Measurements from ENCODE around the gene METAP1D. TPM values are rescaled to one million over a fixed set of nuclear protein-coding genes. Genes with fewer than 3 reads are reported as not detected.

METAP1D gene
- total RNA-seq, 1 experiment from 2014 or later, result 22.9 TPM

DNA sequence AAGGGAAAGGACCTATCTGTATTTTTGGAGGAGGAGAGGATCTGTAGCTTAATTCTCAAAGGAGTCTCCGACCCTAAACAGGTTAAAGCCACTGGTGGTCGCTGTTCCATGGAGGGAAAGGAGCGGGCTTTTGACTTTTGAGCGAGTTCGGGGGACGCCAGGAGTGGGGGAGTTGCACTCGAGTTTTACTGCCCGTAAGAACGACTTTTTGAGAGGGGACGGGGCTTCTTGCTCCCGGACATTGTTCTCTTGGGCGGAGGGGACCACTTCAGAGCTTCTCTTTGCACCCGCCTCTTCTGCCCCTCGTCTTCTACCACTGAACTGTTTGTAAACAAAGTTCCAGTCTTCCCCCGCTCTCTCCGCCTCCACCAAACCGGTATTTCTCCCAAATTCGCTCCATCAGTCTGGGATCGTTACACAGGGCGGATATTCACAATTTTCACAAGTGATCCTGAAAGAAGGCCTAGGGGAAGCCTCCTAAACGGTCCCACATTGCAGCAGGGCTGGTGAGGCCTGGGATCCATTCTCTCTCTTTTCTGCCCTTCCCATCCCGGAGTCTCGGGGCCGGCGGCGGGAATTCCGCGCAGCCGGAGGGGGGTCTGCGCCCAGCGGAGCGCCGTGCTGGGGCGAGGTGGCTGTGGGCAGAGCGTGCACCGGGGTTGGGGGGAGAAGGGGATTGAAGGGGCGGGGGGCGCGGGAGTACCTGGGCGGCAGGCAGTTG, 96.3 kb downstream of the METAP1D start:
- in situ Hi-C loops (cut with HindIII; ENCODE audit: low pct_unique_long_range_greater_than_20kb, low sequenced_read_pairs), result no loop called here
- DNase-seq (ENCODE audit: low read depth), result peak; percentile 41

GRCh38 chr2:172096626-172097547, 97.1 kb downstream of the METAP1D start:
- DNase-seq (ENCODE audit: low read depth), result peak; percentile 82

DNA sequence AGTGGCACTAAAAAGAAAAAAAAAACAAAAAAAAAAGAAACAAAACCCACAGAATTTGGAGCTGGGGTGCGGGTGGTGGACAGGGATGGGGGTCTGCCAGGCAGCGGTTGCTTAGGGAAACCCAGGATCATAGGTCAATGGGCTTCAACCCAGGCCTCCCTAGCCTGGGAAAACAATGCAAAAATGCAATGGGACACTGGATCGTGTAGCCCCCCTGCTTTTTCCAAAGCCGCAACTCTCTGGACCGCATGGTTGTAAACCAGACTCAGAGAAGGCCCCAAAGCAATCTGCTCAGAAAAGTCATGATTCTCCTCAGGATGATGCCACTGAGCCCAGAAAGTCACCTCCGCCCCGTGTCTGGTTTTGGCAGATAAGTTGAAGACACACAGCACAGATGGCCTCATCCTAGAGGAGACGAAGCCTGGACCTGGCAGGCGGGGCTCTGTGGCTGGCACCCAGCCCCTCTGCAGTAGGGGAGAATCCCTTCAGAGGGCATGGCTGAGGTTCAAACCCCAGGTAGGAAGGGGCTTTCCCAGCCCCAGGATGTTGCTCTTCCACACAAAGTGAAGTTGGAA, 97.9 kb downstream of the METAP1D start:
- DNase-seq (ENCODE audit: low read depth), result peak; percentile 70
- in situ Hi-C loops (cut with HindIII; ENCODE audit: low pct_unique_long_range_greater_than_20kb, low sequenced_read_pairs), result no loop called here

More at GRCh38 chr2:172096626-172097547, 97.1 kb downstream of the METAP1D start:
- in situ Hi-C loops (cut with HindIII; ENCODE audit: low pct_unique_long_range_greater_than_20kb, low sequenced_read_pairs), result no loop called here

GRCh38 chr2:172098287-172098649, 98.5 kb downstream of the METAP1D start:
- in situ Hi-C loops (cut with HindIII; ENCODE audit: low pct_unique_long_range_greater_than_20kb, low sequenced_read_pairs), result no loop called here
- DNase-seq (ENCODE audit: low read depth), result no peak

DNA sequence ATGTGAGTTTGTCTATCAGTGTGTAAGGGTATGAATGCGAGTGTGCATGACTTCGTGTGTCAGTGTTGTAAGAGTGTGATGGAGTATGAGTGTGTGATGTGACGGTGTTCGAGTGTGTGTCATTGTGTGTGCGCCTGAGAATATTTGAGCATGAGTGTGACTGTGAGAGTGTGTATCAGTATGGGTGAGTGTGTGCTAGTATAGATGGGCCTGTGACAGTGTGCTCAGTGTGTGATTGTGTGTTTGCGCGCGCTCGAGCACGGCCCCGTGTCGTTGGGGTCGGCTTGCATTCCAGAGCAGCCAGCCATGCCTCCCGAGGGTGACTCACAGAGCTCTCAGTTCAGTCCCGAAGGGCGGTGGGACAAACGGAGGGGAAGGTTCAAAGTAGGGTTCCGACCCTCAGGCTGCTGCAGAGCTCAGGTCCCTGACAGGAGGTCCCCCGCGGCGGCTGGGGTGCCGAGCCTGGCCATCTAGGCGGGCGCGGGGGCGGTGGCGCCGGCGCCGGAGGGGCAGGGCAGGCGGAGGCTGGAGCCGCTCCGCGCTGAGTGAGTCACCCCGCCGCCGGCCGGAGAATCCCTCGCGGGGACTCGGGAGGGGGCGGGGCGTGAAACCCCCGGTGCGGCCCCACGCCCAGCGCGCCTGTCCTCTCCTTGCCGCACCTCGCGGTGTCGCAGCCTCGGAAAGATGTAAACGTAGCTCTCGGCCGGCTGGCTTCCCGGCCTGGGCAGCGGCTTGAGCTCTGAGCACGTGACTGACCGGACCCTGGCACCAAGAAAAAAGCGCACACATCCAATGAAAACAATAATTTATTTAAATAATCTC, 99.1 kb downstream of the METAP1D start:
- in situ Hi-C loops (cut with HindIII; ENCODE audit: low pct_unique_long_range_greater_than_20kb, low sequenced_read_pairs), result no loop called here
- peak; percentile 94 for DNase-seq (ENCODE audit: low read depth)

DNA sequence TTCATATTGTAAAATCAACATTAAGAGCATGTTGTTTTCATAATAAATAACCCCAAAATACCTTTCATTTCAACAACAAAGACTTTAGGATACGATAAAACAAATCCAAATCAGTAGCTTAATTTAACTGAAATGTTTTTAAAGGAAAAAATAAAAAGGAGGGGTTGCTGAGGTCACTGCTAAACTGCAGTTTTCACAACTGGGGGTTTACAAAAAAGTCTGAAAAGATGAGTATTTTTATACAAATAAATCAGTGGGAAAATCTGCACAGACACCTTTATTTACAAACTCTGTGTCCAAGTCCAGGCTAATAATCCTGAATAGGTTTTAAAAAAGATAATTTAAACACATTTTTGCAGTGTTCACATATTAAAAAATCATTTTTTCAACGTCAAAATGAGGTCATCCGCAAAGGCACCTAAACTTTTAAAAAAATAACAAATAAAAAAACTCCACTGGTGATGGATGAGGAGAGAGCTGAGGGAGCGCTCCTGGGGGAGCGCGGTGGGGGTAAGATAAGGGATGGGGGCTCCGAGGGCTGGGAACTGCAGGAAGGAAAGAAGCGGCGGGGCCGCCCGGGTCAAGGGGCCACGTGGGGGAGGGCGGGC, 99.8 kb downstream of the METAP1D start:
- no peak for DNase-seq (ENCODE audit: low read depth)
- in situ Hi-C loops (cut with HindIII; ENCODE audit: low pct_unique_long_range_greater_than_20kb, low sequenced_read_pairs), result no loop called here

- no peak for DNase-seq (ENCODE audit: low read depth)
- in situ Hi-C loops (cut with HindIII; ENCODE audit: low pct_unique_long_range_greater_than_20kb, low sequenced_read_pairs), result no loop called here
Observed at GRCh38 chr2:172100080-172100934, 100.6 kb downstream of the METAP1D start.

DNA sequence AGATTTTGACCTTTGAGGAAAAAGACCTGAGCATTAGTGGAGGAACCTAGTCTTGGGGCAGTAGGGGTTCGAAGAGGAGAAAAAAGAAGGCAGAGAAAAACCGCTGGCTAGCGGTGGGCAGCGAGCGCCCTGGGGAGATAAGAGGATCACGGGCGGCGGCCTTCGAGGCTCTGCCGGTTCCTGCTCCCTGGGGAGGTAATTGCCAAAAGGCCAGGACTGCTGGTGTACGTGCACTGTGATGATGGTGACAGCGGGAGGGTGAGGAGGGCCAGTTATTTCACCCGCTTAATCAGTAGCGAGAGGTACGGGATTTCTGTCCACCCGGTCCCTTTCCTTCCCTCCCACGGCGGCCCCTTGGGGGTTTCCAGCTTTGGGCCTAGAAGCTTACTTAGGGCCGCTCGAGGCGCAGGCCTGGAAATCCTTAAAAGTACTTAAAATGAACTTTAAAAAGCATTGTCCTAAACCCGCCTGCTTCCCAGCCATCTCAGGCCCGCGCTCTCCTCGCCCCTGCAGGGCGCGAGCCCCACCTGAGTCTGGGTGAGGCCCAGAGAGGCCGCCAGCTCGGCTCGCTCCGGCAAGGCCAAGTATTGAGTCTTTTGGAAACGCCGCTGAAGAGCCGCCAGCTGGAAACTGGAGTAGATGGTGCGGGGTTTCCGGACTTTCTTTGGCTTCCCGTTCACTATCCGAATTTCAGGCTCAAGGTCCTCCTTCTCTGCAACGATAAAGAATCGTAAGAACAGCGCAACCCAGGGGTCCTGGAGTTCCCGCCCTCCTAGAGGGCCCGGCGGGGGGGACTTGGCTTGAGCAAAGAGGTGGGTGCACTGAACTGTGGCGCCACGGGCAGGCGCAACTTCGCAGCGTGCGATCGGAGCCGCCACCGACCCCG, 101.4 kb downstream of the METAP1D start:
- in situ Hi-C loops (cut with HindIII; ENCODE audit: low pct_unique_long_range_greater_than_20kb, low sequenced_read_pairs), result no loop called here

DNA sequence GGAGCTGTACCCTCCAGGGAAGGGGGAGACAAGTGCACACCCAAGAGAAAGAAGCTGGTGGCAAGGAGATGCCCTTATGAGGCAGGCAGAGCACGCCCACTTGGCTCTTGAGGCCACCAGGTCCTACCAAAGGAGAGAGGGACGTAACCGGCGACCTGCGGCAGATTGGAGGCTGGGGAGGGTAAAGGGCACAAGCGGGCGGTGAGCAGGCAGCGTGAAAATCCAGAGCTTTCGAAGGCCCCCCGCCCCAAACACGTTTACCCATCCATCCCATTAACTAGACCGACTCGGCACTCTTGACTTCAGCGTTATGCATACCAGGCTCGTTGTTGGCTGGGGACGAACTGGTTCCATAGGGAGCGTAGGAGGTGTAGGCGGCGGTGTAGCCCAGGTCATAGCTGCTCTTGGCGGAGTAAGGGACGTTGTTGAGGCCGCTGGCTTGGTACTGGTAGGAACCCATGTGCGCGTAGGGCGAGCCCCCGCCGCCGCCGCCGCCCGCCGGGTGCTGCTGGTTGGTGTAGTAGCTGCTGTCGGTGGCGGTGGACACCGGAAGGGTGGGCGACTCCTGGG, 102.2 kb downstream of the METAP1D start:
- no peak for DNase-seq (ENCODE audit: low read depth)
- in situ Hi-C loops (cut with HindIII; ENCODE audit: low pct_unique_long_range_greater_than_20kb, low sequenced_read_pairs), result no loop called here

More for the DNA sequence above, 101.4 kb downstream of the METAP1D start:
- DNase-seq (ENCODE audit: low read depth), result no peak

DNA sequence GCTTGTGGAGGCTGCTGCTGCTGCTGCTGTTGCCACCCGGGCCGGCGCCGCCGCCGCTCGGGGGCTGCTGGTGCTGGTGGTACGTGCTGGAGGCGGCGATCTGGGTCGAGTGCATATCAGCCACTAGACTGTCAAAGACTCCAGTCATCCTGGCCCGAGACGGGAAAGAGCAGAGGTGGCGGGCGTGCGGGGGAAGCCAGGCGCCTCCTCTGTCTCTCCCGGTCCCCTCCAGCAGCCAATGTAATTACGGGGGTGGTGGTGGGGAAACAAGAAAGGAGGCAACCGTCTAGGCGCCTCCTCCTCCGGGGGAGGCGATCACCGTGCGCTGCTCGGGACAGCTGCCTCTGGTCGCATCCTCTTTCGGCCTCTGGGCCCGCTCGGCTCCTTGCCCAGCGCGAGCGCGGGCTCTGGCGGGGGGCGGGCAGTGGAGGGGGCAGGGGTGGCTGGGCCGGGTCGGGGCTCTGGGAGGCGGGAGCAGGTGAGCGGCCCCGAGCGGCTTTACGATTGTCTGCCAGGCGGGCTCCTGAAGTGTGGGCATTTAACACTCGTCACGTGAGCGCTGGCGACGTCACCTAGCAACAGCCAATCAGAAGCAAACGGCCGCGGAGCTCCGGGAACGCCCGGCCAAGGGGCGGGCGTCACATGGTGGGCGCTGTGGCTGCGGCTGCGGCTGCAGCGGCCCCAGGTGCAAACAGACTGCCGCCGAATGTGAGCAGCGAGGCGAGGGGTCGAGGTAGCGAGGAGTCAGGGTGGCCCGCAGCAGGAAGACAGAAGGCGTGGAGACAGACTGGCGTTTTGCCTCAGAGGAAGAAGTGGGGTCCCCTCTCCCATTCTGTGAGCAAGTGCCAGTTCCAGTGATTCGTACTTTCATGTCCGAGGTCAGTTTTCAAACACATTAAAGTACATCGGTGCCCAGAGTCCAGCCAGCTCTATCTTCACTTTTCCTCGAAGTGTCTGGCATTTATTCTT, 102.9 kb downstream of the METAP1D start, which contains the start of gene DLX2:
DLX2 (minus strand) TSS at position 510 of the 969 bp plus-strand sequence; CDS start at position 148, 362 bp downstream.
- peak; percentile 87 for DNase-seq (ENCODE audit: low read depth)
- in situ Hi-C loops (cut with HindIII; ENCODE audit: low pct_unique_long_range_greater_than_20kb, low sequenced_read_pairs), result no loop called here

GRCh38 chr2:172103471-172104272, 103.9 kb downstream of the METAP1D start:
- peak; percentile 70 for DNase-seq (ENCODE audit: low read depth)

GRCh38 chr2:172105471-172106107, 105.8 kb downstream of the METAP1D start:
- DNase-seq (ENCODE audit: low read depth), result no peak
- in situ Hi-C loops (cut with HindIII; ENCODE audit: low pct_unique_long_range_greater_than_20kb, low sequenced_read_pairs), result no loop called here

More at GRCh38 chr2:172103471-172104272, 103.9 kb downstream of the METAP1D start:
- in situ Hi-C loops (cut with HindIII; ENCODE audit: low pct_unique_long_range_greater_than_20kb, low sequenced_read_pairs), result no loop called here

GRCh38 chr2:172106108-172106961, 106.6 kb downstream of the METAP1D start:
- in situ Hi-C loops (cut with HindIII; ENCODE audit: low pct_unique_long_range_greater_than_20kb, low sequenced_read_pairs), result no loop called here
- DNase-seq (ENCODE audit: low read depth), result no peak

Data from Caki2 (cell line).